HCT116 (cell line): Measurements from ENCODE around the gene FAM20C. TPM values are rescaled to one million over a fixed set of nuclear protein-coding genes. Genes with fewer than 3 reads are reported as not detected.

ENCODE experiments used
- ATAC-seq: fragments of 200-7000 bp; cut with Tn5 transposase; 2 replicates; pipeline ENCODE4 v1.9.1; 2020; ENCODE audit warnings: mild to moderate bottlenecking, moderate library complexity
- BruUV-seq: library from RNA; stranded (reverse); fragments of 400-500 nt; replicated peaks from 2 replicates; lab custom pipeline; 2021; lab: Mats Ljungman, UMichigan
- CTCF ChIA-PET: fragments of 300-600 bp; sonication (Branson Sonifier 250); formaldehyde crosslinking; loops from one replicate; lab custom pipeline; 2021; ENCODE audit warnings: antibody characterized with exemption; lab: Charles Lee
- POLR2A ChIA-PET: fragments of 300-600, 350-600 bp; sonication (Branson Sonifier 250); formaldehyde crosslinking; loops from one replicate; lab custom pipeline; 2021; ENCODE audit warnings: antibody characterized with exemption; lab: Charles Lee
- RAD21 ChIA-PET, 2 experiments: fragments of 300-600 bp; sonication (Branson Sonifier 250); formaldehyde crosslinking; loops; one replicate each; lab custom pipeline; 2023; ENCODE audit warnings: low total read pairs in 2 of 2; ENCODE audit not compliant: uncharacterized antibody in 2 of 2, unreplicated experiment in 2 of 2, low non-redundant PET in 1 of 2; lab: Charles Lee
- DNase-seq: peaks from one replicate; pipeline ENCODE4 v3.0.0-alpha.2; 2010; ENCODE audit warnings: low read depth, low spot score
- H2AFZ ChIP-seq: fragments of 200-600 bp; shearing (Covaris generic), sonication (generic); 2 replicates; pipeline ENCODE4 v1.6.1; 2017; ENCODE audit warnings: low read depth, mixed run types, mixed read lengths, antibody characterized with exemption, low read length; ENCODE audit not compliant: poor library complexity, severe bottlenecking
- H3K27ac ChIP-seq: 2 replicates; pipeline ENCODE4 v1.5.1; 2012; ENCODE audit warnings: low read depth, low read length
- H3K27me3 ChIP-seq: fragments of 200-600 bp; sonication (generic); 2 replicates; pipeline ENCODE4 v1.6.1; 2016; ENCODE audit warnings: mixed run types, low read length, mixed read lengths; ENCODE audit not compliant: insufficient read depth
- H3K36me3 ChIP-seq, 2 experiments: fragments of 200-500 bp in 1 of 2; fragments of 200-600 bp in 1 of 2; sonication (Bioruptor generic) in 1 of 2; sonication (generic) in 1 of 2; 2 replicates each; pipeline versions ENCODE4 v1.5.1 to v1.6.1; 2014 to 2016; ENCODE audit warnings: low read length in 2 of 2, inconsistent platforms in 1 of 2, mixed read lengths in 1 of 2, mixed run types in 1 of 2; ENCODE audit not compliant: insufficient read depth in 2 of 2, control insufficient read depth in 1 of 2
- H3K4me1 ChIP-seq, 2 experiments: fragments of 200-600 bp in 1 of 2; sonication (generic) in 1 of 2; 2 replicates each; pipeline versions ENCODE4 v1.5.1 to v1.6.1; 2012 to 2017; ENCODE audit warnings: low read length in 2 of 2, inconsistent platforms in 1 of 2, mild to moderate bottlenecking in 1 of 2, mixed read lengths in 1 of 2, mixed run types in 1 of 2, moderate library complexity in 1 of 2; ENCODE audit not compliant: insufficient read depth in 2 of 2, control insufficient read depth in 1 of 2
- H3K4me2 ChIP-seq: fragments of 200-600 bp; sonication (generic); 2 replicates; pipeline ENCODE4 v1.6.1; 2017; ENCODE audit warnings: mixed run types, low read length, mixed read lengths
- H3K4me3 ChIP-seq, 2 experiments: fragments of 200-600 bp in 1 of 2; sonication (generic) in 1 of 2; replicated peaks in 1 of 2; 2 replicates each; pipeline ENCODE4 v1.5.1; 2011 to 2016; ENCODE audit warnings: low read length in 2 of 2, control low read depth in 1 of 2, low read depth in 1 of 2, mild to moderate bottlenecking in 1 of 2, mixed read lengths in 1 of 2, mixed run types in 1 of 2
- H3K79me2 ChIP-seq: fragments of 200-600 bp; sonication (generic); 2 replicates; pipeline ENCODE4 v1.6.1; 2017; ENCODE audit warnings: mild to moderate bottlenecking, mixed run types, low read length, moderate library complexity, mixed read lengths; ENCODE audit not compliant: insufficient read depth
- H3K9ac ChIP-seq: fragments of 200-600 bp; sonication (generic); 2 replicates; pipeline ENCODE4 v1.6.1; 2016; ENCODE audit warnings: low read length, mixed read lengths
- H3K9me2 ChIP-seq: fragments of 200-600 bp; sonication (generic), shearing (Covaris generic); 2 replicates; pipeline ENCODE4 v1.6.1; 2017; ENCODE audit warnings: mixed run types, mild to moderate bottlenecking, moderate library complexity; ENCODE audit not compliant: insufficient read depth
- H3K9me3 ChIP-seq, 2 experiments: fragments of 200-500 bp in 1 of 2; fragments of 200-600 bp in 1 of 2; sonication (Bioruptor generic) in 1 of 2; sonication (generic) in 1 of 2; 2 replicates each; pipeline ENCODE4 v1.6.1; 2014 to 2017; ENCODE audit warnings: low read length in 2 of 2, mixed read lengths in 2 of 2, inconsistent platforms in 1 of 2, low read depth in 1 of 2, mild to moderate bottlenecking in 1 of 2, mixed run types in 1 of 2, moderate library complexity in 1 of 2; ENCODE audit not compliant: control insufficient read depth in 1 of 2, insufficient read depth in 1 of 2
- H4K20me1 ChIP-seq: fragments of 200-600 bp; sonication (generic), shearing (Covaris generic); 2 replicates; pipeline ENCODE4 v1.6.1; 2017; ENCODE audit warnings: mixed run types, mild to moderate bottlenecking, moderate library complexity; ENCODE audit not compliant: insufficient read depth
- CEBPB ChIP-seq: IDR thresholded peaks from 2 replicates; pipeline ENCODE4 v1.6.1; 2012; ENCODE audit warnings: low read depth
- ELF1 ChIP-seq: IDR thresholded peaks from 2 replicates; pipeline ENCODE4 v1.6.1; 2012; ENCODE audit warnings: low read depth, borderline replicate concordance
- EZH2 ChIP-seq: fragments of 200-600 bp; sonication (generic); IDR thresholded peaks from 2 replicates; pipeline ENCODE4 v1.6.1; 2017; ENCODE audit warnings: antibody characterized with exemption, mixed run types
- FOSL1 ChIP-seq: IDR thresholded peaks from 2 replicates; pipeline ENCODE4 v1.6.1; 2012; ENCODE audit warnings: low read depth
- POLR2A ChIP-seq: IDR thresholded peaks from 2 replicates; pipeline ENCODE4 v1.7.0; 2011; ENCODE audit warnings: borderline replicate concordance; ENCODE audit not compliant: insufficient read depth, insufficient read length; ENCODE audit errors: extremely low read depth
- POLR2AphosphoS5 ChIP-seq: IDR thresholded peaks from 2 replicates; pipeline ENCODE4 v1.6.1; 2011; ENCODE audit warnings: mild to moderate bottlenecking, low read depth, low read length, moderate library complexity
- ZNF274 ChIP-seq: fragments of 200-500 bp; sonication (Bioruptor generic); IDR thresholded peaks from 2 replicates; pipeline ENCODE4 v1.6.1; 2014; ENCODE audit warnings: mild to moderate bottlenecking, low read depth, low read length, inconsistent platforms
- intact Hi-C: fragments of 100-400 bp; cut with micrococcal nuclease; formaldehyde crosslinking; loops from 2 replicates; pipeline ENCODE4 v1.10.0; 2022
- total RNA-seq: library from RNA; stranded (reverse); gene quantifications from one replicate; pipeline ENCODE4 v1.2.1, GENCODE V29; 2021; ENCODE audit not compliant: unreplicated experiment
- TF ChIP-seq, protein P1 (sequence below): IDR thresholded peaks from 2 replicates; pipeline ENCODE4 v1.6.1; 2011; ENCODE audit warnings: mild to moderate bottlenecking, low read length, moderate library complexity; ENCODE audit not compliant: insufficient replicate concordance; ENCODE audit errors: extremely low read depth
- TF ChIP-seq, protein P2 (sequence below), 3 experiments: fragments of 200-600 bp in 1 of 3; sonication (generic) in 1 of 3; IDR thresholded peaks in 2 of 3; conservative IDR thresholded peaks in 1 of 3; 2 replicates each; pipeline ENCODE4 v1.5.1; 2012 to 2017; ENCODE audit warnings: low read depth in 2 of 3, low read length in 2 of 3, antibody characterized with exemption in 1 of 3, borderline replicate concordance in 1 of 3, control low read depth in 1 of 3, mild to moderate bottlenecking in 1 of 3, mixed read lengths in 1 of 3, mixed run types in 1 of 3, moderate library complexity in 1 of 3; ENCODE audit not compliant: insufficient read depth in 1 of 3

FAM20C gene
- total RNA-seq, 1 experiment from 2014 or later, result 27.1 TPM

DNA sequence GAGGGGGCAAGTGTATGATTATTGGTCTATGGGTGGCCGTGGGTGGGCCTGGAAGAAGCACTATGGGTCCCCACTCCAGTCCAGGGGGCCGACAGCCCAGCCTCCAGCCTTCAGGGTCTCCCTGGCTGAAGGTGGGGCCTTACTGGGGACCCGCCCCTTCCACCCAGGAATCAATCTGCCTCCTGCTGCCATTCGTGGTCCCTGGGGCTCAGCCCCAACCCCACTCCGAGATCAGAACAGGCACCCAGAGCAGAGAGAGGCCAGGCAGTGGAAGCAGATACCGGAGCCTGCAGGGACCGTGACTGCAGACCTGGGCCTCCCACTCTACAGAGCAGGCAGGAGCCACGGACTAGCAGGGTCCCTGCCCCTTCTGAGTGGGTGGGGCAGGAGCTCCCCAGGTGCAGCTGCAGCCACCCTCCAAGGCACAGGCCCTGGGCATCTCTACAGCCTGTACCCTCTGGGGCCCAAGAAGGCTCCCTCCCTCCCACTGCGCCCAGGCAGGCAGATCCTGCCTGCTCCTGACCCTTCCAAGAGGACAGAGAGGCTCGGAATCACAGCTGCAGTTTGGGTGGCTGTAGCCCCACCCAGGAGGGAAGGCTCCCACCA, 84.0 kb downstream of the FAM20C start:
- Histone ChIP-seq H3K79me2 (no peaks in the 10 kb centered on the region), H3K27me3 (no peaks in the 10 kb centered on the region), H2AFZ (no peak overlapping the region), H3K9me3 (peaks cover 7 to 12% of the 10 kb centered on the region in 2 experiments; a peak in 2 of 4 replicates), H3K27ac (no peak overlapping the region), H4K20me1 (no peaks in the 10 kb centered on the region), H3K9ac (no peak overlapping the region), H3K9me2 (no peaks in the 10 kb centered on the region), H3K4me3 (no peak overlapping the region), H3K36me3 (no peaks in the 10 kb centered on the region), H3K4me2 (no peak overlapping the region), H3K4me1 (no peaks in the 10 kb centered on the region)
- ATAC-seq (no peak), DNase-seq (no peak)
- ChIA-PET POLR2A (no interaction called here), CTCF (no interaction called here), RAD21 (no interaction called here)
- intact Hi-C loops, result no loop called here
- no TSS peak for BruUV-seq
- TF ChIP-seq POLR2A, result no peak
- TF ChIP-seq FOSL1, result no peak
- no peak for TF ChIP-seq ZNF274
- no peak for TF ChIP-seq ELF1
- no peak for TF ChIP-seq CEBPB
- TF ChIP-seq, protein P1, sequence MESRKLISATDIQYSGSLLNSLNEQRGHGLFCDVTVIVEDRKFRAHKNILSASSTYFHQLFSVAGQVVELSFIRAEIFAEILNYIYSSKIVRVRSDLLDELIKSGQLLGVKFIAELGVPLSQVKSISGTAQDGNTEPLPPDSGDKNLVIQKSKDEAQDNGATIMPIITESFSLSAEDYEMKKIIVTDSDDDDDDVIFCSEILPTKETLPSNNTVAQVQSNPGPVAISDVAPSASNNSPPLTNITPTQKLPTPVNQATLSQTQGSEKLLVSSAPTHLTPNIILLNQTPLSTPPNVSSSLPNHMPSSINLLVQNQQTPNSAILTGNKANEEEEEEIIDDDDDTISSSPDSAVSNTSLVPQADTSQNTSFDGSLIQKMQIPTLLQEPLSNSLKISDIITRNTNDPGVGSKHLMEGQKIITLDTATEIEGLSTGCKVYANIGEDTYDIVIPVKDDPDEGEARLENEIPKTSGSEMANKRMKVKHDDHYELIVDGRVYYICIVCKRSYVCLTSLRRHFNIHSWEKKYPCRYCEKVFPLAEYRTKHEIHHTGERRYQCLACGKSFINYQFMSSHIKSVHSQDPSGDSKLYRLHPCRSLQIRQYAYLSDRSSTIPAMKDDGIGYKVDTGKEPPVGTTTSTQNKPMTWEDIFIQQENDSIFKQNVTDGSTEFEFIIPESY, result no peak
- TF ChIP-seq, protein P2, sequence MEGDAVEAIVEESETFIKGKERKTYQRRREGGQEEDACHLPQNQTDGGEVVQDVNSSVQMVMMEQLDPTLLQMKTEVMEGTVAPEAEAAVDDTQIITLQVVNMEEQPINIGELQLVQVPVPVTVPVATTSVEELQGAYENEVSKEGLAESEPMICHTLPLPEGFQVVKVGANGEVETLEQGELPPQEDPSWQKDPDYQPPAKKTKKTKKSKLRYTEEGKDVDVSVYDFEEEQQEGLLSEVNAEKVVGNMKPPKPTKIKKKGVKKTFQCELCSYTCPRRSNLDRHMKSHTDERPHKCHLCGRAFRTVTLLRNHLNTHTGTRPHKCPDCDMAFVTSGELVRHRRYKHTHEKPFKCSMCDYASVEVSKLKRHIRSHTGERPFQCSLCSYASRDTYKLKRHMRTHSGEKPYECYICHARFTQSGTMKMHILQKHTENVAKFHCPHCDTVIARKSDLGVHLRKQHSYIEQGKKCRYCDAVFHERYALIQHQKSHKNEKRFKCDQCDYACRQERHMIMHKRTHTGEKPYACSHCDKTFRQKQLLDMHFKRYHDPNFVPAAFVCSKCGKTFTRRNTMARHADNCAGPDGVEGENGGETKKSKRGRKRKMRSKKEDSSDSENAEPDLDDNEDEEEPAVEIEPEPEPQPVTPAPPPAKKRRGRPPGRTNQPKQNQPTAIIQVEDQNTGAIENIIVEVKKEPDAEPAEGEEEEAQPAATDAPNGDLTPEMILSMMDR (IDR thresholded peaks at IDR 0.05 in 2 of 3, conservative IDR thresholded peaks at IDR 0.05 in 1 of 3; ENCODE audit: borderline replicate concordance in 1 of 3, insufficient read depth in 1 of 3, low read depth in 2 of 3, low read length in 2 of 3), result no peak
- TF ChIP-seq POLR2AphosphoS5, result no peak
- no peak for TF ChIP-seq EZH2
